ENCODE data around the gene CHCHD1.

Gene CHCHD1

DNA sequence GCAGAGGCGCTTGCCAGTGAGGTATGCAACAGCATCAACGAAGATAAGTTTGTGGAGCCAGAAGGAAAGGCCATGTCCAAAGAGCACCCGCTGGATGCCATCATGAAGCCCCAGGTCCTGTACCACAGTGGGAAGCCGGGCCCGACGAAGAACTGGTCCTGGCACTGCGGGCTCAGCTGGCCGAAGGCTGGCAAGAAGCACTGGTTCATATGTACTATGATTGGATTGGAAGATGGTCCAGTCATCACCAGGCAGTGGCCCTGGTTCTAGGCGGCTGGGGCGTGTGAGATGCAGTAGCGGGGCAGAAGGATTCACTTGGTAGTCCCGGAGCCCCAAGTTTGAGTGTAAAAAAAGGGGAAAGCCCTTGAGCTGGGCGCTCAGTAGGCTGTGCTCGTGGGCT is 25.6 kb downstream of the CHCHD1 start:
- no peak overlapping the region for H3K4me3 ChIP-seq (ENCODE audit: low read depth, low read length)
- TF ChIP-seq, protein P1, sequence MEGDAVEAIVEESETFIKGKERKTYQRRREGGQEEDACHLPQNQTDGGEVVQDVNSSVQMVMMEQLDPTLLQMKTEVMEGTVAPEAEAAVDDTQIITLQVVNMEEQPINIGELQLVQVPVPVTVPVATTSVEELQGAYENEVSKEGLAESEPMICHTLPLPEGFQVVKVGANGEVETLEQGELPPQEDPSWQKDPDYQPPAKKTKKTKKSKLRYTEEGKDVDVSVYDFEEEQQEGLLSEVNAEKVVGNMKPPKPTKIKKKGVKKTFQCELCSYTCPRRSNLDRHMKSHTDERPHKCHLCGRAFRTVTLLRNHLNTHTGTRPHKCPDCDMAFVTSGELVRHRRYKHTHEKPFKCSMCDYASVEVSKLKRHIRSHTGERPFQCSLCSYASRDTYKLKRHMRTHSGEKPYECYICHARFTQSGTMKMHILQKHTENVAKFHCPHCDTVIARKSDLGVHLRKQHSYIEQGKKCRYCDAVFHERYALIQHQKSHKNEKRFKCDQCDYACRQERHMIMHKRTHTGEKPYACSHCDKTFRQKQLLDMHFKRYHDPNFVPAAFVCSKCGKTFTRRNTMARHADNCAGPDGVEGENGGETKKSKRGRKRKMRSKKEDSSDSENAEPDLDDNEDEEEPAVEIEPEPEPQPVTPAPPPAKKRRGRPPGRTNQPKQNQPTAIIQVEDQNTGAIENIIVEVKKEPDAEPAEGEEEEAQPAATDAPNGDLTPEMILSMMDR (IDR thresholded peaks at IDR 0.05; ENCODE audit: insufficient read depth, low read depth, low read length, missing control alignments): no peak
- no peak for DNase-seq (ENCODE audit: low read depth)

DNA sequence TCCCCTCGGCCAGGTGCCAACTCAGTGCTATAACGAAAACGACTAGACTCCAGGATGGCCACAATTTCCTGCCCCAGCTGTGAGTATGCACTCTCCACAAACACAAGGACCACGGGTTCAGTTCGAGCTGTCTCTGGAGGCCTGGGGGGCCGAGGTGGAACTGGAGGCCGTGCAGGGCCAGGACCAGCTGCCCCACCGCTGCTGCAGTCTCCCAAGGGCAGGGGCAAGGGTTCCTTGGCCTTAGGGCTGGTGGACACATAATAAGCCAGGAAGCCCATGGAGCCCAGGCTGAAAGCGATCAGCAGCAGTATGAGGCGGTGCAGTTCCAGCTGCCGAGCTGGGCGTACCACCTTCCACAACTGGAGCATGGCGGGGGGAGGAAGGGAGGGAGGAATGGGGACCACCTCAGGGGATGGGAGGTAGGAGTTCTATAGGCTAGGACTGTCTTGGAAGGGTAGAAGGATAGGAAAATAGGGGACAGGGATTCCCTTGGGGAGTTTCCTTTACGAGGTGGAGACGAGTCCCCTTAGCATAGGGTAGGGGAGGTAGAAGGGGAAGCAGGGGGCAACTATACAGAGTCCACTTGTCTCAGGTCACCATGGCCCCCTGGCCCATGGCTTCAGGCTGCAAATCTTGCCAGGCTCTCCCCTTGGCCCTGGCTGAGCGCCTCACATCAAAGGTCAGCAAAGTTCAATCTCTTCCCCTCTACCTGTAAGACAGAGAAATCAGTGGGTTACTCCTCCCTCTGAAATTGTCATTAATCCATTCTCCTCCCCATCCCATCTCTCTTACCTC is 26.4 kb downstream of the CHCHD1 start:
- H3K4me3 ChIP-seq (ENCODE audit: low read depth, low read length): no peak overlapping the region
- TF ChIP-seq, protein P1 (IDR thresholded peaks at IDR 0.05; ENCODE audit: insufficient read depth, low read depth, low read length, missing control alignments): no peak
- no peak for DNase-seq (ENCODE audit: low read depth)

DNA sequence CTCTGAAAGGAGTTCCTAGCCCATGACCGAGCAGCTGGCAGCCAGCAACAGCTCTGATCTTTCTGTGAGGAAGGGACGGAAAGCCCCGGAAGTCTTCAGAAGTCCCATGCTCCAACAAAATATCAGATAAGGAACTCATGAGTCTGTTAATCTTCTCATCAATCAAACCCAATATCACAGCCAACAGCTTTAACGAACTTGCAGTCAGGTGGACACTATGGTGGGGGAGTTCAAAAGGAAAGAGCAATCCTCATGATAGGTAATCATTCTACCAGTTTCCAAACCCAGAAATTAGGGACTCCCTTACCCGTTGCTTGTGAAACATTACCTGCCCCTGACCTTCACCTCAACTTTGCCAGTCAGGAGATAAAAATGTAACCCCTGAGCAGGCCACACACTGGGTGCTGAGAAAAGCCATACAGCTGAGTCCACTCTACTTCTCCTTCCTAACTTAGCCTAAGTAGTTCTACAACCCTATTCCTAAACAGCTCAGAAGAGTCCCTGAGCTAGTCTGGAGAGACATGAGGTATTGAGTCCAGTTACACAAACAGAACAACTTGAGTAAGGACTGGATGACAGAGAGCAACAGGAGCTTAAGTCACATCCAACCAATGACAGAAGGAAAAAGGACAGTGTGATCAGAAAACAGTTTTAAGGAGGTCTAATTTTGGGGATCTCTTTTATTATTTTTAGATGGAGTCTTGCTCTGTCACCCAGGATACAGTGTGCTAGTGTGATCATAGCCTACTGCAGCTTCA is 27.4 kb downstream of the CHCHD1 start:
- no peak overlapping the region for H3K4me3 ChIP-seq (ENCODE audit: low read depth, low read length)
- DNase-seq (ENCODE audit: low read depth): no peak
- TF ChIP-seq, protein P1 (IDR thresholded peaks at IDR 0.05; ENCODE audit: insufficient read depth, low read depth, low read length, missing control alignments): no peak

DNA sequence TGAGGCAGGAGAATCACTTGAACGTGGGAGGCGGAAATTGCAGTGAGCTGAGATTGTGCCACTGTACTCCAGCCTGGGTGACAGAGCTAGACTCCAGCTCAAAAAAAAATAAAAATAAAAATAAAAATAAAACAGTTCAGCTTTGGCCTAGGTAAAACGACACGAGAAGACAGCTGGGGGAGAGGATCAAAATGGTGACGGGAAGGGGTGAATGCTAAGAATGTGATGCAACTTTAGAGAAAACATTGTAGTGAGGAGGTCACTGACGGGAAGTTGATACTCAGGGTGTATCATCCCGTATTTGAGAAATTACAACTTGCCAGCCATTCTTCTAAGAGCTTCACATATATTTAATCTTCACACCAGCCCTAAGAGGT is 28.5 kb downstream of the CHCHD1 start:
- DNase-seq (ENCODE audit: low read depth): no peak
- peak overlapping the region; percentile 85 for H3K4me3 ChIP-seq (ENCODE audit: low read depth, low read length)
- TF ChIP-seq, protein P1 (IDR thresholded peaks at IDR 0.05; ENCODE audit: insufficient read depth, low read depth, low read length, missing control alignments): no peak

DNA sequence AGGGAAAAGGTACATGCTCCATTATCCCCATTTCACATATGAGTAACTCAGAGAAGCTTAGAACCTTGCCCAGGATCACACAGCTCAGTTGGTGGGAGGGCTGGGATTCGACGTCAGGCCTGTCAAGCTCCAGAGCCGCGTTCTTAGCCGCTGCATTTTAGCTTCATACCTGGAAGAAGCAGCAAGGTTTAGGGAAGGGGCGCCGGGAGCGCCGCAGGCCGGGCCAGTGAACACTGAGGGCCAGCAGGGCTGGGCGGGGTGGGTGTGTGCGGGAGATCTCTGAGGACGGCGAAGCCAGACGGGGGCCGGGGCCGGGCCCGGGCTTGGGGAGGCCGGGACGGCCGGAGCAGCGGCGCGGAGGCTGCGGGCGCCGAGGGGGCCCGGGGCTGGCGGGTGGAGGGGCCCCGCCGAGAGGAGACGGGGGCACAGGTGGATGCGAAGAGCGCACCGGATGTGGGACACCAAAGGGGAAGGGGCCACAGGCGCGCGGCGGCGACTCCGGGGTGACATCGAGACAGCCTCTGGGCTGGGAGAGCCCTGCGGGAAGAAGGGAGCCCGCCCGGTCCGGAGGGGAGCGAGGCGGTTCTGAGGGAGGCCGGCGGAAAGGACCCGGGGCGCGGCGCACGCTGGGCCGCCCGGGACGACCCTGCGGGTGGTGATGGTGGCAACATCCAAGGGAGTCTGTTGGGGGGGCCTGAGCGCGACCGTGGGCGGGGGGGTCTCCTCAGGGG is 29.1 kb downstream of the CHCHD1 start:
- TF ChIP-seq, protein P1 (IDR thresholded peaks at IDR 0.05; ENCODE audit: insufficient read depth, low read depth, low read length, missing control alignments): no peak
- peak overlapping the region; percentile 85 for H3K4me3 ChIP-seq (ENCODE audit: low read depth, low read length)
- DNase-seq (ENCODE audit: low read depth): peak; percentile 69

DNA sequence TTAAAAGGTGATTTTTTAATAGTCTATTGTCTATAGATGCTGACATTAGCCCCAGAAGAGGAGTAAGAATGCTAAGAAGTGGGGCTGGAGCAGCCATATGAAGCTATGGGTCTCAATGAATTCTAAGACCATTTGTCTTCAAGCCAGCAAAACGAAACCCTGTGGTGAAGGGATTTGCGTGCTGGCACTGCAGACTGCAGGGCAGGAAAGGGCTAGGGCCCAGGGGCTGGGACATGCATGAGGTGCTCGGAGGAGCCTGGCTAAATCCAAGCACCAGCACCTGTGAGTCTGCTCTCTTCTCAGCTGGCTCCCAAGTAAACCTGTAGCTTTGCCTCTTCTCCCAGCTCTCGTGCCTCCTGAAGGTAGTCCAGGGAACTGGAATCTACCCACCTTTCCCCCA is 30.8 kb downstream of the CHCHD1 start:
- no peak for DNase-seq (ENCODE audit: low read depth)
- no peak overlapping the region for H3K4me3 ChIP-seq (ENCODE audit: low read depth, low read length)
- TF ChIP-seq, protein P1 (IDR thresholded peaks at IDR 0.05; ENCODE audit: insufficient read depth, low read depth, low read length, missing control alignments): no peak

All from GM12865 (cell line).